ENCODE results near the gene C10orf143. TPM values are rescaled to one million over a fixed set of nuclear protein-coding genes. Genes with fewer than 3 reads are reported as not detected.

C10orf143 gene
- total RNA-seq: 1 to 10 TPM in 2 of 5 donors, under 1 TPM in 1, not detected in 2; 0.29 to 1.5 (median 1.3) TPM
- 10 to 100 TPM in 1 of 3 donors, 1 to 10 TPM in 2; 5.3 to 11.6 (median 7.6) TPM for polyA plus RNA-seq
- long read RNA-seq, donor 1, partial matches to known transcripts: 0 of 1 reads
- long read RNA-seq, donor 1, other reads (novel, unspliced or antisense): 0 of 1 reads
- long read RNA-seq, donor 2, partial matches to known transcripts: 0 of 1 reads
- long read RNA-seq, donor 2, other reads (novel, unspliced or antisense): 0 of 1 reads
- long read RNA-seq, donor 3, partial matches to known transcripts: 0 of 1 reads
- long read RNA-seq, donor 3, other reads (novel, unspliced or antisense): 0 of 1 reads
- long read RNA-seq, donor 4: 0 reads
- long read RNA-seq, donor 5: 0 reads
- long read RNA-seq, donor 6, partial matches to known transcripts: 0 of 3 reads
- long read RNA-seq, donor 6, other reads (novel, unspliced or antisense): 0 of 3 reads
- long read RNA-seq, donor 7, partial matches to known transcripts: 0 of 1 reads
- long read RNA-seq, donor 7, other reads (novel, unspliced or antisense): 0 of 1 reads
- long read RNA-seq, donor 8, partial matches to known transcripts: 0 of 1 reads
- long read RNA-seq, donor 8, other reads (novel, unspliced or antisense): 0 of 1 reads
- long read RNA-seq, donor 9: 0 reads
- long read RNA-seq, donor 10: 0 reads

DNA sequence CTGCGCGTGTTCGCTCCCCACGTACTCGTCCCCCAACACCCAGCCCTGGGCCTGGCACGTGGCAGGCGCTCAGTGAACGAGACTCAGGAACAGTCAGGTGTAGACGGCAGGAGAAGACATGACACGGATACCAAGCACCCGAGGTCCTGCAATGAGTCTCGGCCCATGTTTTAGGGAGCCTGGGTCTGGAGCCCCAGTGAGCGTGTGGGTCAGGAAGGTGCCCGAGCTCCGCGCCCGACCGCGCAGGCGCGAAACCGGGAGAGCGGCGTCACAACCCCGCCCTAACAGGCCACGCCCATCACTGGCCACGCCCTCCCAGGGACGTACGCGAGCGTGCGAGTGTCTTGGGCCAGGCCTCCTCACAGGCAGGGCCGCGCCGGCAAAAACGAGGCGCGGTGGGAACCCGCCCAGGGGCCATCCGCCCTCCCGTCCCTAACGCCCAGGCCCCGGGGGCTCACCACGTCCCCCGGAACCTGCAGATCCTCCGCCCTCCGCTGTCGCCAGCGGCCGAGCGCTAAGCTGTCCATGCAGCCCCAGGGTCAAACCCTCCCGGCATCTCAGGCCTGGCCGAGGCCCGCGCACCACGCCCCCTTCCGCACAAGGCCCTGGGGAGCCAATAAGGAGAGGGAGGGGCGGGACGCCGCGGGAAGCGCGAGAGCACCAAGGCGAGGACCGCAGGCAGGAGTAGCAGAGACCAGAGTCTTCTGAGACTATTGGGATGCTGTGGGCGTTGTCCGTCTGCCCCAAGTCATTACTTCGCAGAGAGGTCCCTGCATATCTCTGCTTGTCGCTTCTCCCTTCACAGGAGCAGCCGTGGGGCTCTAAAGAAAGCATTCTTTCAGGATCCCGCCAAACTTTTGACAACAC, at the start of gene C10orf143:
C10orf143 (minus strand) TSS at position 585 of the 867 bp plus-strand sequence; CDS start at position 527, 58 bp downstream.
- intact Hi-C loops (cut with DNase I; ENCODE audit: low total_unique reads): loop anchor here (10.0 kb wide), 1 partner anchor 646 kb away; the partner anchor contains the start of gene MGMT

DNA sequence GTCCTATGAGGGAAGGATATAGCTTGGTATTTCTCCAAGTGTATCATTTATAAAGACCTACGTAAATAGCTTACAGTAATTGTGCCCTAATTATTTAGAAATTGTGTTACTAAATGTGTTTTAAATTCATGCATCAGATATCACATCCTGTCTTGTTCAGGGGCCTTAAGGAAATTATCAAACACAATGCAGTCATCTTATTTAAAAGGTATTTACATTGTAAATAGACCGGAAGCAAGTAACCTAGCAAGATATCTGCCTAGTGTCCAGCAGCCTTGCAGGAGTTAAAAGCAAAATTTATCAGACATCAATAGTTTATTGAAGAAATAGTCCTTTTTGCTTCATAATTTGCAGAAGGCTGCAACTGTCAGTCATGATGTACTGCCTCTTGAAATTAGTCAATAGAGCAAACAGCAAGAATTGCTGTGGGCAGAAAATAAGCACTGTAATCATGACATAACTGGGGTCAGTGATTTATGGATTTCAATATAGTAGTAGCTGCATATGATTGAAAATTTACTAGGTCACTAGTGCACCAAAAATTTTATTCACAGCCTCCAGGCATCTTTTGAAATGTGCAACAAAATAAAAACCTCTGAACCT, 48.7 kb upstream of the C10orf143 start:
- Histone ChIP-seq H3K27ac (no peak overlapping the region), H3K4me3 (no peak overlapping the region), H3K27me3 (no peaks in the 10 kb centered on the region), H3K9me3 (no peaks in the 10 kb centered on the region), H3K36me3 (peaks cover 23 to 52% (median 46%) of the 10 kb centered on the region in 4 donors), H3K4me1 (peaks cover 0 to 4% (median 0%) of the 10 kb centered on the region in 4 donors)
- WGBS, 5 donors: 68 to 80% (median 75%) methylated on average over 2 of the region's 2 CpGs
- no peak for DNase-seq
- TF ChIP-seq POLR2A (IDR thresholded peaks at IDR 0.05): no peak
- TF ChIP-seq CTCF (IDR thresholded peaks at IDR 0.05): no peak
- TF ChIP-seq EP300 (IDR thresholded peaks at IDR 0.05): no peak
- TF ChIP-seq POLR2AphosphoS5 (IDR thresholded peaks at IDR 0.05): no peak
- intact Hi-C loops (cut with DNase I; ENCODE audit: low total_unique reads): no loop called here

More for the DNA sequence above, at the start of gene C10orf143:
- no peaks in the 10 kb centered on the region for H3K27me3 ChIP-seq
- H3K27ac ChIP-seq: peak within 1 kb of the TSS; percentile 92 to 97 (median 96)
- H3K36me3 ChIP-seq: peaks cover 0 to 10% (median 5%) of the 10 kb centered on the region in 4 donors
- H3K4me3 ChIP-seq: peak within 1 kb of the TSS; percentile 68 to 91 (median 77)
- no peaks in the 10 kb centered on the region for H3K9me3 ChIP-seq
- peak; percentile 98 to 99 for DNase-seq
- WGBS, 5 donors: 0 to 1% (median 0%) methylated on average over 32 to 71 of the region's 71 CpGs
- H3K4me1 ChIP-seq: peaks cover 18 to 37% (median 30%) of the 10 kb centered on the region in 4 donors
- TF ChIP-seq POLR2A (IDR thresholded peaks at IDR 0.05) (peak in 1 of 4 donors; percentile 58), EP300 (IDR thresholded peaks at IDR 0.05) (no peak), POLR2AphosphoS5 (IDR thresholded peaks at IDR 0.05) (peak; percentile 53 to 87 (median 82))

- peaks cover 7 to 56% (median 50%) of the 10 kb centered on the region in 4 donors for H3K36me3 ChIP-seq
- no peaks in the 10 kb centered on the region for H3K27me3 ChIP-seq
- H3K4me3 ChIP-seq: no peak overlapping the region
- H3K9me3 ChIP-seq: no peaks in the 10 kb centered on the region
- 75 to 84% (median 80%) methylated on average over 4 of the region's 4 CpGs for WGBS, 5 donors
- intact Hi-C loops (cut with DNase I; ENCODE audit: low total_unique reads): no loop called here
- no peak for TF ChIP-seq POLR2A (IDR thresholded peaks at IDR 0.05)
- no peak for DNase-seq
- H3K27ac ChIP-seq: no peak overlapping the region
- H3K4me1 ChIP-seq: peaks cover 0 to 39% (median 22%) of the 10 kb centered on the region in 4 donors
Measured at GRCh38 chr10:130146042-130146441, 35.4 kb upstream of the C10orf143 start.

DNA sequence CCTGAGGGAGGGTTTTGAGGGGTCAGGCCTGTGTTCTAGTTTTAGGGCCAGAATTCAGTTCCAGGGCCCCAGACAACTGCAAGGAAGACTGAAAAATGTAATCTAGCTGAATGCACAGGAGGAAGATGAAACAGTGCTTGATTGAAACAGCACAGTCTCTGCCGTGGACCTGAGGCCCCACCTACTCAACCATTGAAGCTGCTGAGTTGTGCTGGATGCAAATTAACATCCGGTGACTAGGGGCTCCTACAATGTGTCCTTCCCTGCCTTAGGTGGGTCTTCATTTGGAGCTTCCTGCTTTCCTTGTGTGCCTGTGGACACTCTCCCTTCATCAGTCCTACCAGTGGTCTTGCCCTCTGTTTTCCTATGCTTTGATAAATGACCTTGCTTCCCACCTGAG, 31.2 kb upstream of the C10orf143 start:
- H3K27me3 ChIP-seq: no peaks in the 10 kb centered on the region
- H3K4me3 ChIP-seq: no peak overlapping the region
- intact Hi-C loops (cut with DNase I; ENCODE audit: low total_unique reads): no loop called here
- TF ChIP-seq EP300 (IDR thresholded peaks at IDR 0.05): no peak
- TF ChIP-seq POLR2AphosphoS5 (IDR thresholded peaks at IDR 0.05): no peak
- TF ChIP-seq CTCF (IDR thresholded peaks at IDR 0.05): no peak
- no peak for TF ChIP-seq POLR2A (IDR thresholded peaks at IDR 0.05)
- WGBS, 5 donors: 39 to 60% (median 54%) methylated on average over 2 of the region's 2 CpGs
- H3K36me3 ChIP-seq: peaks cover 7 to 32% (median 28%) of the 10 kb centered on the region in 4 donors
- peaks cover 19 to 79% (median 54%) of the 10 kb centered on the region in 4 donors for H3K4me1 ChIP-seq
- DNase-seq: no peak
- H3K9me3 ChIP-seq: no peaks in the 10 kb centered on the region
- H3K27ac ChIP-seq: no peak overlapping the region

All from stomach (tissue), 19 donors.